NCI-H2029 (cell line): ENCODE results near the gene SLC5A3.

Experiments used
- DNase-seq: peaks from one replicate; lab custom pipeline; 2025; lab: John Stamatoyannopoulos, UW

The SLC5A3 gene

GRCh38 chr21:34100790-34101189, 27.4 kb downstream of the SLC5A3 start:
- no peak for DNase-seq

- DNase-seq, result no peak
Observed at GRCh38 chr21:34105947-34106541, 32.7 kb downstream of the SLC5A3 start.

- no peak for DNase-seq
Observed at GRCh38 chr21:34107606-34108005, 34.2 kb downstream of the SLC5A3 start.

- DNase-seq, result no peak
Observed at GRCh38 chr21:34109075-34109474, 35.7 kb downstream of the SLC5A3 start.

GRCh38 chr21:34110594-34111202, 37.3 kb downstream of the SLC5A3 start:
- DNase-seq, result no peak

GRCh38 chr21:34112316-34113033, 39.1 kb downstream of the SLC5A3 start:
- DNase-seq, result no peak

- DNase-seq, result peak; percentile 43
Observed at GRCh38 chr21:34113842-34114241, 40.5 kb downstream of the SLC5A3 start.

- DNase-seq, result no peak
Observed at GRCh38 chr21:34115160-34115559, 41.8 kb downstream of the SLC5A3 start.

- DNase-seq, result no peak
Observed at GRCh38 chr21:34116569-34116968, 43.2 kb downstream of the SLC5A3 start.

GRCh38 chr21:34120867-34121266, 47.5 kb downstream of the SLC5A3 start:
- no peak for DNase-seq

- DNase-seq, result peak; percentile 66
Observed at GRCh38 chr21:34122047-34122446, 48.7 kb downstream of the SLC5A3 start.
